HCT116 (cell line): Measurements from ENCODE around the gene ATG10. TPM values are rescaled to one million over a fixed set of nuclear protein-coding genes. Genes with fewer than 3 reads are reported as not detected.

ENCODE experiments used
- ATAC-seq: fragments of 200-7000 bp; cut with Tn5 transposase; 2 replicates; pipeline ENCODE4 v1.9.1; 2020; ENCODE audit warnings: mild to moderate bottlenecking, moderate library complexity
- BruUV-seq: library from RNA; stranded (reverse); fragments of 400-500 nt; replicated peaks from 2 replicates; lab custom pipeline; 2021; lab: Mats Ljungman, UMichigan
- CTCF ChIA-PET: fragments of 300-600 bp; sonication (Branson Sonifier 250); formaldehyde crosslinking; loops from one replicate; lab custom pipeline; 2021; ENCODE audit warnings: antibody characterized with exemption; lab: Charles Lee
- POLR2A ChIA-PET: fragments of 300-600, 350-600 bp; sonication (Branson Sonifier 250); formaldehyde crosslinking; loops from one replicate; lab custom pipeline; 2021; ENCODE audit warnings: antibody characterized with exemption; lab: Charles Lee
- RAD21 ChIA-PET, 2 experiments: fragments of 300-600 bp; sonication (Branson Sonifier 250); formaldehyde crosslinking; loops; one replicate each; lab custom pipeline; 2023; ENCODE audit warnings: low total read pairs in 2 of 2; ENCODE audit not compliant: uncharacterized antibody in 2 of 2, unreplicated experiment in 2 of 2, low non-redundant PET in 1 of 2; lab: Charles Lee
- DNase-seq: peaks from one replicate; pipeline ENCODE4 v3.0.0-alpha.2; 2010; ENCODE audit warnings: low read depth, low spot score
- H2AFZ ChIP-seq: fragments of 200-600 bp; shearing (Covaris generic), sonication (generic); 2 replicates; pipeline ENCODE4 v1.6.1; 2017; ENCODE audit warnings: low read depth, mixed run types, mixed read lengths, antibody characterized with exemption, low read length; ENCODE audit not compliant: poor library complexity, severe bottlenecking
- H3K27ac ChIP-seq: 2 replicates; pipeline ENCODE4 v1.5.1; 2012; ENCODE audit warnings: low read depth, low read length
- H3K27me3 ChIP-seq: fragments of 200-600 bp; sonication (generic); 2 replicates; pipeline ENCODE4 v1.6.1; 2016; ENCODE audit warnings: mixed run types, low read length, mixed read lengths; ENCODE audit not compliant: insufficient read depth
- H3K36me3 ChIP-seq, 2 experiments: fragments of 200-500 bp in 1 of 2; fragments of 200-600 bp in 1 of 2; sonication (Bioruptor generic) in 1 of 2; sonication (generic) in 1 of 2; 2 replicates each; pipeline versions ENCODE4 v1.5.1 to v1.6.1; 2014 to 2016; ENCODE audit warnings: low read length in 2 of 2, inconsistent platforms in 1 of 2, mixed read lengths in 1 of 2, mixed run types in 1 of 2; ENCODE audit not compliant: insufficient read depth in 2 of 2, control insufficient read depth in 1 of 2
- H3K4me1 ChIP-seq, 2 experiments: fragments of 200-600 bp in 1 of 2; sonication (generic) in 1 of 2; 2 replicates each; pipeline versions ENCODE4 v1.5.1 to v1.6.1; 2012 to 2017; ENCODE audit warnings: low read length in 2 of 2, inconsistent platforms in 1 of 2, mild to moderate bottlenecking in 1 of 2, mixed read lengths in 1 of 2, mixed run types in 1 of 2, moderate library complexity in 1 of 2; ENCODE audit not compliant: insufficient read depth in 2 of 2, control insufficient read depth in 1 of 2
- H3K4me2 ChIP-seq: fragments of 200-600 bp; sonication (generic); 2 replicates; pipeline ENCODE4 v1.6.1; 2017; ENCODE audit warnings: mixed run types, low read length, mixed read lengths
- H3K4me3 ChIP-seq, 2 experiments: fragments of 200-600 bp in 1 of 2; sonication (generic) in 1 of 2; replicated peaks in 1 of 2; 2 replicates each; pipeline ENCODE4 v1.5.1; 2011 to 2016; ENCODE audit warnings: low read length in 2 of 2, control low read depth in 1 of 2, low read depth in 1 of 2, mild to moderate bottlenecking in 1 of 2, mixed read lengths in 1 of 2, mixed run types in 1 of 2
- H3K79me2 ChIP-seq: fragments of 200-600 bp; sonication (generic); 2 replicates; pipeline ENCODE4 v1.6.1; 2017; ENCODE audit warnings: mild to moderate bottlenecking, mixed run types, low read length, moderate library complexity, mixed read lengths; ENCODE audit not compliant: insufficient read depth
- H3K9ac ChIP-seq: fragments of 200-600 bp; sonication (generic); 2 replicates; pipeline ENCODE4 v1.6.1; 2016; ENCODE audit warnings: low read length, mixed read lengths
- H3K9me2 ChIP-seq: fragments of 200-600 bp; sonication (generic), shearing (Covaris generic); 2 replicates; pipeline ENCODE4 v1.6.1; 2017; ENCODE audit warnings: mixed run types, mild to moderate bottlenecking, moderate library complexity; ENCODE audit not compliant: insufficient read depth
- H3K9me3 ChIP-seq, 2 experiments: fragments of 200-500 bp in 1 of 2; fragments of 200-600 bp in 1 of 2; sonication (Bioruptor generic) in 1 of 2; sonication (generic) in 1 of 2; 2 replicates each; pipeline ENCODE4 v1.6.1; 2014 to 2017; ENCODE audit warnings: low read length in 2 of 2, mixed read lengths in 2 of 2, inconsistent platforms in 1 of 2, low read depth in 1 of 2, mild to moderate bottlenecking in 1 of 2, mixed run types in 1 of 2, moderate library complexity in 1 of 2; ENCODE audit not compliant: control insufficient read depth in 1 of 2, insufficient read depth in 1 of 2
- H4K20me1 ChIP-seq: fragments of 200-600 bp; sonication (generic), shearing (Covaris generic); 2 replicates; pipeline ENCODE4 v1.6.1; 2017; ENCODE audit warnings: mixed run types, mild to moderate bottlenecking, moderate library complexity; ENCODE audit not compliant: insufficient read depth
- CBX3 ChIP-seq: IDR thresholded peaks from 2 replicates; pipeline ENCODE4 v1.6.1; 2012; ENCODE audit warnings: low read depth
- EGR1 ChIP-seq: IDR thresholded peaks from 2 replicates; pipeline ENCODE4 v1.6.1; 2012; ENCODE audit warnings: low read depth
- ELF1 ChIP-seq: IDR thresholded peaks from 2 replicates; pipeline ENCODE4 v1.6.1; 2012; ENCODE audit warnings: low read depth, borderline replicate concordance
- EZH2 ChIP-seq: fragments of 200-600 bp; sonication (generic); IDR thresholded peaks from 2 replicates; pipeline ENCODE4 v1.6.1; 2017; ENCODE audit warnings: antibody characterized with exemption, mixed run types
- EZH2phosphoT487 ChIP-seq: fragments of 200-600 bp; IDR thresholded peaks from 2 replicates; pipeline ENCODE4 v1.6.1; 2018; ENCODE audit warnings: antibody characterized with exemption, borderline replicate concordance
- POLR2A ChIP-seq: IDR thresholded peaks from 2 replicates; pipeline ENCODE4 v1.7.0; 2011; ENCODE audit warnings: borderline replicate concordance; ENCODE audit not compliant: insufficient read depth, insufficient read length; ENCODE audit errors: extremely low read depth
- POLR2AphosphoS5 ChIP-seq: IDR thresholded peaks from 2 replicates; pipeline ENCODE4 v1.6.1; 2011; ENCODE audit warnings: mild to moderate bottlenecking, low read depth, low read length, moderate library complexity
- RAD21 ChIP-seq: IDR thresholded peaks from 2 replicates; pipeline ENCODE4 v1.6.1; 2012; ENCODE audit warnings: low read depth, mild to moderate bottlenecking
- SP1 ChIP-seq: IDR thresholded peaks from 2 replicates; pipeline ENCODE4 v1.6.1; 2012; ENCODE audit warnings: low read depth
- SRF ChIP-seq: IDR thresholded peaks from 2 replicates; pipeline ENCODE4 v1.6.1; 2012; ENCODE audit warnings: low read depth
- TCF7L2 ChIP-seq: IDR thresholded peaks from 2 replicates; pipeline ENCODE4 v1.7.0; 2011; ENCODE audit warnings: borderline replicate concordance, inconsistent platforms; ENCODE audit not compliant: insufficient read depth, insufficient read length; ENCODE audit errors: extremely low read depth
- intact Hi-C: fragments of 100-400 bp; cut with micrococcal nuclease; formaldehyde crosslinking; loops from 2 replicates; pipeline ENCODE4 v1.10.0; 2022
- total RNA-seq: library from RNA; stranded (reverse); gene quantifications from one replicate; pipeline ENCODE4 v1.2.1, GENCODE V29; 2021; ENCODE audit not compliant: unreplicated experiment
- TF ChIP-seq, protein P1 (sequence below): IDR thresholded peaks from 2 replicates; pipeline ENCODE4 v1.6.1; 2012
- TF ChIP-seq, protein P2 (sequence below): IDR thresholded peaks from 2 replicates; pipeline ENCODE4 v1.6.1; 2011; ENCODE audit warnings: mild to moderate bottlenecking, low read length, moderate library complexity; ENCODE audit not compliant: insufficient replicate concordance; ENCODE audit errors: extremely low read depth
- TF ChIP-seq, protein P3 (sequence below), 3 experiments: fragments of 200-600 bp in 1 of 3; sonication (generic) in 1 of 3; IDR thresholded peaks in 2 of 3; conservative IDR thresholded peaks in 1 of 3; 2 replicates each; pipeline ENCODE4 v1.5.1; 2012 to 2017; ENCODE audit warnings: low read depth in 2 of 3, low read length in 2 of 3, antibody characterized with exemption in 1 of 3, borderline replicate concordance in 1 of 3, control low read depth in 1 of 3, mild to moderate bottlenecking in 1 of 3, mixed read lengths in 1 of 3, mixed run types in 1 of 3, moderate library complexity in 1 of 3; ENCODE audit not compliant: insufficient read depth in 1 of 3
- TF ChIP-seq, protein P4 (sequence below): IDR thresholded peaks from 2 replicates; pipeline ENCODE4 v1.6.1; 2012

Gene ATG10
- total RNA-seq, 1 experiment from 2014 or later = 9.4 TPM

DNA sequence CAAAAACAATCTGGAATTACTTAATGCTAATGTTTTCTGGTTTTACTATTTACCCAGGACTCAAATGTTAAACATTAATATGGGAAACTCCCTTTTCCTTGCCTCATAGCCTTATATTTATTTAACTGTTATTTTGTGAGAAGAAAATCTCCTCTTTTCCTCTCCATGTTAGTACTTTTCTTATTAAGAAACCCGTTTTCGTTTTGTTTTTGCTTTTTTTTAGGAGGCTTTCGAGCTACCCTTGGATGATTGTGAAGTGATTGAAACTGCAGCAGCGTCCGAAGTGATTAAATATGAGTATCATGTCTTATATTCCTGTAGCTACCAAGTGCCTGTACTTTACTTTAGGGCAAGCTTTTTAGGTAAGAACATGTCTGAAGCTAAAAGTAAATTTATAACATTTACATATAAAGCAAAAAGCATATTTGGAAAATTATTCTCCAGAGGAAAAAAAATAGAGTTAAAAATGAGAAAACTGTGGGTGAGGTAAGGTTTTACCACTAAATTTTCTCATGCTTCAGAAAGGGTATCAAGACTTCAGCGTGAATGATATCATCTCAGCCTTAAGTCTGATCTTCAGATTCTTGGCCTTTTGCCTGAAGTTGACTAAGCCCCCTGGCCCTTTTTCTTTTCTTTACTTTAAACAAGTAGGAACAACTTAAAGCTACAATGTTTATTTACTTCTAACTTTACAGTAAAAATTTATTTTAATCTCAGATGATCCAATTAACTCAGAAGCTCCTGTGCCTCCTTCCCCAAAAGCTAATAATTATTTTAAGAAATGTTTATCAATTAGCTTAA, 192.6 kb downstream of the ATG10 start:
- Histone ChIP-seq H3K27ac (no peak overlapping the region), H4K20me1 (no peaks in the 10 kb centered on the region), H3K4me2 (no peak overlapping the region), H3K9ac (no peak overlapping the region), H3K36me3 (no peaks in the 10 kb centered on the region), H3K79me2 (no peaks in the 10 kb centered on the region), H3K9me3 (no peaks in the 10 kb centered on the region), H2AFZ (no peak overlapping the region), H3K27me3 (no peaks in the 10 kb centered on the region), H3K4me3 (no peak overlapping the region), H3K4me1 (no peaks in the 10 kb centered on the region), H3K9me2 (no peaks in the 10 kb centered on the region)
- ChIA-PET RAD21 (interaction anchor here in 1 of 2 experiments (1.5 kb wide), 1 partner anchor 14 kb away, joined by 3 read pairs; no protein-coding TSS in a partner anchor), POLR2A (no interaction called here), CTCF (interaction anchor here (0.6 to 3.5 kb wide), 10 partner anchors 12 to 738 kb away, joined by 3 to 41 read pairs (median 8); no protein-coding TSS in a partner anchor)
- no peak for DNase-seq
- BruUV-seq = no TSS peak
- TF ChIP-seq RAD21 (no peak), EZH2phosphoT487 (no peak), TCF7L2 (no peak), EGR1 (no peak), SP1 (no peak), SRF (no peak), CBX3 (no peak), POLR2AphosphoS5 (no peak), EZH2 (no peak), ELF1 (no peak), POLR2A (no peak)
- TF ChIP-seq, protein P1, sequence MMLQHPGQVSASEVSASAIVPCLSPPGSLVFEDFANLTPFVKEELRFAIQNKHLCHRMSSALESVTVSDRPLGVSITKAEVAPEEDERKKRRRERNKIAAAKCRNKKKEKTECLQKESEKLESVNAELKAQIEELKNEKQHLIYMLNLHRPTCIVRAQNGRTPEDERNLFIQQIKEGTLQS = no peak
- TF ChIP-seq, protein P2, sequence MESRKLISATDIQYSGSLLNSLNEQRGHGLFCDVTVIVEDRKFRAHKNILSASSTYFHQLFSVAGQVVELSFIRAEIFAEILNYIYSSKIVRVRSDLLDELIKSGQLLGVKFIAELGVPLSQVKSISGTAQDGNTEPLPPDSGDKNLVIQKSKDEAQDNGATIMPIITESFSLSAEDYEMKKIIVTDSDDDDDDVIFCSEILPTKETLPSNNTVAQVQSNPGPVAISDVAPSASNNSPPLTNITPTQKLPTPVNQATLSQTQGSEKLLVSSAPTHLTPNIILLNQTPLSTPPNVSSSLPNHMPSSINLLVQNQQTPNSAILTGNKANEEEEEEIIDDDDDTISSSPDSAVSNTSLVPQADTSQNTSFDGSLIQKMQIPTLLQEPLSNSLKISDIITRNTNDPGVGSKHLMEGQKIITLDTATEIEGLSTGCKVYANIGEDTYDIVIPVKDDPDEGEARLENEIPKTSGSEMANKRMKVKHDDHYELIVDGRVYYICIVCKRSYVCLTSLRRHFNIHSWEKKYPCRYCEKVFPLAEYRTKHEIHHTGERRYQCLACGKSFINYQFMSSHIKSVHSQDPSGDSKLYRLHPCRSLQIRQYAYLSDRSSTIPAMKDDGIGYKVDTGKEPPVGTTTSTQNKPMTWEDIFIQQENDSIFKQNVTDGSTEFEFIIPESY = no peak
- TF ChIP-seq, protein P3, sequence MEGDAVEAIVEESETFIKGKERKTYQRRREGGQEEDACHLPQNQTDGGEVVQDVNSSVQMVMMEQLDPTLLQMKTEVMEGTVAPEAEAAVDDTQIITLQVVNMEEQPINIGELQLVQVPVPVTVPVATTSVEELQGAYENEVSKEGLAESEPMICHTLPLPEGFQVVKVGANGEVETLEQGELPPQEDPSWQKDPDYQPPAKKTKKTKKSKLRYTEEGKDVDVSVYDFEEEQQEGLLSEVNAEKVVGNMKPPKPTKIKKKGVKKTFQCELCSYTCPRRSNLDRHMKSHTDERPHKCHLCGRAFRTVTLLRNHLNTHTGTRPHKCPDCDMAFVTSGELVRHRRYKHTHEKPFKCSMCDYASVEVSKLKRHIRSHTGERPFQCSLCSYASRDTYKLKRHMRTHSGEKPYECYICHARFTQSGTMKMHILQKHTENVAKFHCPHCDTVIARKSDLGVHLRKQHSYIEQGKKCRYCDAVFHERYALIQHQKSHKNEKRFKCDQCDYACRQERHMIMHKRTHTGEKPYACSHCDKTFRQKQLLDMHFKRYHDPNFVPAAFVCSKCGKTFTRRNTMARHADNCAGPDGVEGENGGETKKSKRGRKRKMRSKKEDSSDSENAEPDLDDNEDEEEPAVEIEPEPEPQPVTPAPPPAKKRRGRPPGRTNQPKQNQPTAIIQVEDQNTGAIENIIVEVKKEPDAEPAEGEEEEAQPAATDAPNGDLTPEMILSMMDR (IDR thresholded peaks at IDR 0.05 in 2 of 3, conservative IDR thresholded peaks at IDR 0.05 in 1 of 3; ENCODE audit: borderline replicate concordance in 1 of 3, insufficient read depth in 1 of 3, low read depth in 2 of 3, low read length in 2 of 3) = no peak
- TF ChIP-seq, protein P4, sequence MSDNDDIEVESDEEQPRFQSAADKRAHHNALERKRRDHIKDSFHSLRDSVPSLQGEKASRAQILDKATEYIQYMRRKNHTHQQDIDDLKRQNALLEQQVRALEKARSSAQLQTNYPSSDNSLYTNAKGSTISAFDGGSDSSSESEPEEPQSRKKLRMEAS = no peak
- no peak for ATAC-seq
- intact Hi-C loops = loop anchor here (2.0 kb wide), 1 partner anchor 414 kb away; the partner anchor contains the start of gene SSBP2
